Central memory CD4-positive, alpha-beta T cell (primary cell): ENCODE data around the gene HRG.
"Not testable (repeated sequence)": the region's sequence is repeated elsewhere in the genome, so short reads cannot be mapped to it uniquely, and the experiment has no call there.

Experiments used
- DNase-seq: peaks from one replicate; pipeline ENCODE4 v3.0.0; 2022
- total RNA-seq, 3 experiments: gene quantifications; one replicate each; lab custom pipeline; 2026; lab: John Stamatoyannopoulos, UW

Gene HRG, protein sequence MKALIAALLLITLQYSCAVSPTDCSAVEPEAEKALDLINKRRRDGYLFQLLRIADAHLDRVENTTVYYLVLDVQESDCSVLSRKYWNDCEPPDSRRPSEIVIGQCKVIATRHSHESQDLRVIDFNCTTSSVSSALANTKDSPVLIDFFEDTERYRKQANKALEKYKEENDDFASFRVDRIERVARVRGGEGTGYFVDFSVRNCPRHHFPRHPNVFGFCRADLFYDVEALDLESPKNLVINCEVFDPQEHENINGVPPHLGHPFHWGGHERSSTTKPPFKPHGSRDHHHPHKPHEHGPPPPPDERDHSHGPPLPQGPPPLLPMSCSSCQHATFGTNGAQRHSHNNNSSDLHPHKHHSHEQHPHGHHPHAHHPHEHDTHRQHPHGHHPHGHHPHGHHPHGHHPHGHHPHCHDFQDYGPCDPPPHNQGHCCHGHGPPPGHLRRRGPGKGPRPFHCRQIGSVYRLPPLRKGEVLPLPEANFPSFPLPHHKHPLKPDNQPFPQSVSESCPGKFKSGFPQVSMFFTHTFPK
- 0 to 0.05 (median 0.04) reads per million in 3 experiments for total RNA-seq

DNA sequence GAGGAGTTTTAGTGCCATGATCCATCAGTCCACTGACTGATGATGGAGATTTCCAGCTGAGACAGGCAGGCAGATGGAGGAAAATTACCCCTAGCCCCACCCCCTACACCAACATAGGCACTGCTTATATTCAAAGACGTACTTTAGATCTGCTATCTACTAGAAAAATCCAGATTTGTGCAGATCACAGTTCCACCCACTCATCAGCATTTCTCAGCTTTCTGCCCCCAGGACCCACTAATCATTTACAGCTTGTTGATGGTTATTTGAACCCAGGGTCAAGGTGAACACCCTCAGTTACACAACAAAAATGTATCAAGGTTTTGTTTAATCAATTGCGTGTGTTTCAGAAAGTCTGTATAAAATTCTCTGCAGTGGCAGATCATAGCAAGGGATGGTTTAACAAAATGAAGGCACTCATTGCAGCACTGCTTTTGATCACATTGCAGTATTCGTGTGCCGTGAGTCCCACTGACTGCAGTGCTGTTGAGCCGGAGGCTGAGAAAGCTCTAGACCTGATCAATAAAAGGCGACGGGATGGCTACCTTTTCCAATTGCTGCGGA is at the start of gene HRG:
TSS of gene HRG (plus strand) at position 390 of the 564 bp plus-strand sequence. CDS start at position 408, 18 bp downstream.
- DNase-seq = no peak

DNA sequence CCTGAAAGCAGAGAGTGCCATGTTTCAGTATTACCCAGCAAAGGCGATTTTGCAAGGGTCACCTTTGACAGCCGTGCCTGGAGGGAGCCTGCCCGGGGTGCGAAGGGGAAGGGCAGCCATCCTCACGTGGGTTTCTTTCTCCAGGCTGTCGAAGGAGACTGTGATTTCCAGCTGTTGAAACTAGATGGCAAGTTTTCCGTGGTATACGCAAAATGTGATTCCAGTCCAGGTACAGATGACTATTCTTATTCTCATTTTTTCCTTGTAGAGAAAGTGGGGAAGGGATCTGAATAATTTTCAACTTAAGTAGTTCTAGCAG is 49.6 kb upstream of the HRG start:
- DNase-seq = no peak

DNA sequence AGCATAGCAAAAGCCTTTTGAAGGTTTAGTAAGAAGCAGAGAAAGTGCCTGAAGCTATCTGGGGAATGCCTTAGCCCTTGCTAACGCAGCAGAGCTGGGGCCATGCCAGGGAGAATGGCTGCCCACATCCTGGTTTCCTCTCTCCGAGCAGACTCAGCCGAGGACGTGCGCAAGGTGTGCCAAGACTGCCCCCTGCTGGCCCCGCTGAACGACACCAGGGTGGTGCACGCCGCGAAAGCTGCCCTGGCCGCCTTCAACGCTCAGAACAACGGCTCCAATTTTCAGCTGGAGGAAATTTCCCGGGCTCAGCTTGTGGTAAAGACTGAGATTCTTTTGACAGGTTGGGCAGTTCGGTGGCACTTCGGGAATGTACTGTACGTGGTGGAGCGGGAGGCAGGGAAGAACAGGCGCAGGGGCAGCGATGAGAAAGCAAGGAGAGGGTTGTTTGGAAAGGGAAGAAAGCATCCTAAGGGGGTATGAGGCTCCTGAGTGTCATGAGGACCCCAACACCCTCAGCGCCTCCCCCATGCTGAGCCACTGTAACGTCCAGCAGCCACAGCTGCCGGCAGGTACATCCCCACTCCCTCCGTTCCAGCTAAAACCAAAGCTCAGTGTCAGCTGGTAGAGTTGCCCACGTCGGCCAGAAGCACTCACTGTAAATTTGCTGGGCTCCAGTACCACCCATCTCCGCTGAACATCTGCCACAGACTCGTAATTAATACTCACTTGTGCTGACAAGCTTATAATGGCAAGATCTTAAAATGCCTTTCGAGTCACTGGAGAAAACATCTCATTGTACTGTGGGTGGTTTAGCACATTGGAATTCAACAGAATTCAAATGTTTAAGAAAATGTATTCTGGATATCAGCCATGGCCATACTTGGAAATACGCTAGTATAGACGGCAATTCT is 48.5 kb upstream of the HRG start:
- peak; percentile 82 for DNase-seq

DNA sequence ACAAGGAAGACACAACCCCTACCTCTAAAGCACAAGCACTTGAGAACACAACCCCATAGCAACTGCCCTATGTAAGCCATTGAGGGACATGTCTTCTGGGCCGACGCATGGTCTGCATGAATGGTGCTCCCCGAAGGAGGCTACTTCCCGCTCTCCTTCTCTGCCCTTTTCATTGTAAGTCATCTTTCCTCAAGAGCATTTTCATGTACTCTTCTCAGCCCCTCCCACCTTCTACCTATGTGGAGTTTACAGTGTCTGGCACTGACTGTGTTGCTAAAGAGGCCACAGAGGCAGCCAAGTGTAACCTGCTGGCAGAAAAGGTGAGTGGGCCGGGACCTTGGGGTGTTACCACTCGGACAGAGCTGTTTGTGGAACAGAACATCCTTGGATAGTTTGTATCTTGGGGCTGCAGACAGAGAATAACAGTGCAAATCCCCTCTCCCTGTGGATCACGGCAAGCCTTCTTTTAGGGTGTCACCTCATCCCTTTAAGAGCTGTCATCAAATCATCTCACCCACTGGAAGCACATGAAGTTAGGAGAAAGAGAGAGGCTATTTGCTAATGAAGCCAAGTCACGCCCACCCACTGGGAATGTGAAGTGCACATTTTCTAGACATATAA is 47.4 kb upstream of the HRG start:
- no peak for DNase-seq

DNA sequence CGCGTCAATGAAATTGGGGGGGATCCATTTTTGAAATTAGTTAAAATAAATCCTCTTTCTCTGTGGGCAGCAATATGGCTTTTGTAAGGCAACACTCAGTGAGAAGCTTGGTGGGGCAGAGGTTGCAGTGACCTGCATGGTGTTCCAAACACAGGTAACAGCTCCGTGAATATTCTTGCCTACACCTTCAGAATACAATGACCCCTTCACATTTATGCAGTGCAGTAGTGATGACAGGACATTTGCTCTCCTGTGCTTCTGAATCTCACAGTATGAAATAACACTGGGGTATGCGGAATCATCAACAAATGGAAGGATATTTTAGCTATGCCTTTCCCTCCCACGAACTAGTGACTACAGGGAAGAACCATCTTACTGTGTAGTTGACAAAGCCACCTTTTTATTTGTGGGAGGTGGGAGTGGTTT is 46.0 kb upstream of the HRG start:
- DNase-seq = no peak

DNA sequence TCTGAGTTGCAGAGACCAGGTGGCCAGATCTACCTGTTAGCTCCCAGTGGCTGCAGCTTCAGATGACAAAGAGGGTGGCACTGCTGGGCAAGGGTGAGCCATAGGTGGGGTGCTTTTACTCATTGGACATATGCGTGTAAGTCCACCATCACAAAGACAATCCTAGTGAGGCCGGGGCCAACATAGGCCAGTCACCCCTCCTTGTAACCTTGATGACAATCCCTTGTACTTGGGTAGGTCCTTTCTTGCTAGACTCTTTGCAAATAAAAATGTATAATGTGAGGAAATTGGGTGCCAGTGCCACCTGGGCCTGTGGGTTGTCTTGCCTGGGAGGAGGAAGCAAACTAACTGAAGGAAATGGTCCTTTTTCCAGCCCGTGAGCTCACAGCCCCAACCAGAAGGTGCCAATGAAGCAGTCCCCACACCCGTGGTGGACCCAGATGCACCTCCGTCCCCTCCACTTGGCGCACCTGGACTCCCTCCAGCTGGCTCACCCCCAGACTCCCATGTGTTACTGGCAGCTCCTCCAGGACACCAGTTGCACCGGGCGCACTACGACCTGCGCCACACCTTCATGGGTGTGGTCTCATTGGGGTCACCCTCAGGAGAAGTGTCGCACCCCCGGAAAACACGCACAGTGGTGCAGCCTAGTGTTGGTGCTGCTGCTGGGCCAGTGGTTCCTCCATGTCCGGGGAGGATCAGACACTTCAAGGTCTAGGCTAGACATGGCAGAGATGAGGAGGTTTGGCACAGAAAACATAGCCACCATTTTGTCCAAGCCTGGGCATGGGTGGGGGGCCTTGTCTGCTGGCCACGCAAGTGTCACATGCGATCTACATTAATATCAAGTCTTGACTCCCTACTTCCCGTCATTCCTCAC is 45.4 kb upstream of the HRG start:
- DNase-seq = no peak

DNA sequence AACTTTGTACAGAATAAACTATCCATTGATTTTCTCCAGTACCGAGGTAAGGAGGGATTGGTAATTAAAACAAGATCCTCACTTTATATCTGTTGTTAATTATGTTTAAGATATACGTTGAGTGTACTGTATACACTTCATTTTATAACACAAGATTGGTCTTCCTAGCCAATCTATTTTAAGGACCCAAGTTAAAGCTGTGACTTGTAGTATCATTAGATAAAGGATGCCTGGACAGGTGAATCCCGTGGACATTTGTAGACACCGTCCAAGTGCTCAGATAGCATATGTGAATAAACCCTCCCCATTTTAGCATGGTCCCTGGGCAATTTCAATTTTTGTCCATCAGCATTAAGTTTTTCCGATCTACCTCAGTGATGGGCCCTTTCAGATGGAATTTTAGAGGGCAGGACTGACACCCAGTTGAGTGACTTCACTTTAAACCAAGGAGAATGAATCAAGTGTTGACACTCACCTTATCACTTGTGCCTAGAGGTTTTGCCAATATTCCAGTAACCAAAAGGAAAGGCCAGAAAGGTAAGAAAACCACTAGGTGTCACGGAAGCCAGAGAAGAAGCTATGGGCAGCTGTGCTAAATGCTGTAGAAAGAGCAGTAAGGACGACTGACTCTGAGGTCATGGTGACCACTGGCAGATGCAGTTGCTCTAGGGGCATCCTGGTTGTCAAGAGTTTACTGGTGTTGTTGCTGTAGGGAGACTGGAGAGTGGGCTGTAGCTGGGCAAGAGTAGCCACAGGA is 43.7 kb upstream of the HRG start:
- DNase-seq = no peak

DNA sequence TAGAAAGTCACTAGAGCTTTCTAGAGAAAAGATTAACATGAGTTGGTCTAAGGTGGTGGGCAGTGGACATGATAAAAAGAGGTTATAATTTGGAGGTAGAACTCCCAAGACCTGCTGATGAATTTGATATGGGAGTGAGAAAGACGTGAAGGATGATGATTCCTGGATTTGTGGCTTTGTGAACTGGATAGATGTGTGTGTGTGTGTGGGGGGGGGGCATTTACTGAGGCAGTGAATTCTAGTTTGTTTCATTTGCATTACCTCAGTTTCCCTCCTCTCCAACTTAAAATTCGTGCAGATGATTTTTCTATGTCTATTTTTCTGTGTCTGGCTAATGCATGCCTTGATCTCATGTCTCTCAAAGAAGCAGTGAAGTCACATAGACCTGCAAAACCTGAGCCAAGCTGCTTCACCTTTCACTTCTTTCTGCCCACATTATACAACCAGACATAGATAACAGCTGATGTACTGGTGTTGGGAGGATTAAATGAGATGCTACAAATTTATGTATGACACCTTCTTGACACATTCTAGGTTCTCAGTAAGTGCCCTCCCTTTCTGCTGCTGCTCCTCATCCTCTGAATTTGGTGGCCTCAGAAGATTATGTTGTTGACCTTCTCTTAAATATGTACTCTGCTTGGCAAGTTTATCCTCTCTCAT is 43.0 kb upstream of the HRG start:
- DNase-seq = no peak

DNA sequence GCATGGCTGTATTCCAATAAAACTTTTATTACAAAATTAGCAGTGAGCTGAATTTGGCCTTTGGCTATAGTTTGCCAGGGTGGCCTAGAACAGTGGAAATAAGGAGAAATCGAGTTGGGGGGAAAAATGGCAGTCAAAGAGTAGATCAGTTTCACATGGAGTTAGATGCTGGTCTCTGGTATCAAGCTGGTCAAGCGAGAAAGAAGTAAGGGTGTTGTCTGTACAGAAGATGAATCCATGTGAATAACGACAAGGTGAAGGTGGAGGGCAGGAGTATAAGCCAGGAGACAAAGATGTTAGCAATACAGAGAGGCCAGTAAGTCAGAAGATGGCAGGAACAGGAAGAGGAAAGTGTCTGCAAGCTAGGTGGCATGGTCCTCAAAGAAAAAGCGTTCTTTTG is 41.2 kb upstream of the HRG start:
- DNase-seq = no peak

DNA sequence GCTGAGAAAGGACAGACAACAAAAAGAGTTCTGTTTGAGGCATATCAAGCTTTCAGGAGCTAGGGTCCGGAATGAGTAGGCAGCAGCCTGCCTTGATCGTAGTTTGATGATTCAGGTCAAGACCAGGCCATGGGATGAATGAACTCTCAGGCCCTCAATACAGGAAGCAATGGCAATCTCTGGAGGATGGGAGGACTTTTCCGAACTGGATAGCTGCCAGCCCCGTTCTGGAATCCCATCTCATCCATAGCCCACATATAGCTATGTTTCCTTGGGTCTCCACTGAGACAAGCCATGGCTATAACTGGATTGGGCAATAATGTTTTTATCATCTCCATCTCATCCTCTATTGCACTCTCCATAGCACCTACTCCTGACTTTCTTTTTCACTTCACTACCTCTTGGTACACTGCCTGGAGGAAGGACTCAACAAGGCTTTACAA is 40.2 kb upstream of the HRG start:
- DNase-seq = no peak

DNA sequence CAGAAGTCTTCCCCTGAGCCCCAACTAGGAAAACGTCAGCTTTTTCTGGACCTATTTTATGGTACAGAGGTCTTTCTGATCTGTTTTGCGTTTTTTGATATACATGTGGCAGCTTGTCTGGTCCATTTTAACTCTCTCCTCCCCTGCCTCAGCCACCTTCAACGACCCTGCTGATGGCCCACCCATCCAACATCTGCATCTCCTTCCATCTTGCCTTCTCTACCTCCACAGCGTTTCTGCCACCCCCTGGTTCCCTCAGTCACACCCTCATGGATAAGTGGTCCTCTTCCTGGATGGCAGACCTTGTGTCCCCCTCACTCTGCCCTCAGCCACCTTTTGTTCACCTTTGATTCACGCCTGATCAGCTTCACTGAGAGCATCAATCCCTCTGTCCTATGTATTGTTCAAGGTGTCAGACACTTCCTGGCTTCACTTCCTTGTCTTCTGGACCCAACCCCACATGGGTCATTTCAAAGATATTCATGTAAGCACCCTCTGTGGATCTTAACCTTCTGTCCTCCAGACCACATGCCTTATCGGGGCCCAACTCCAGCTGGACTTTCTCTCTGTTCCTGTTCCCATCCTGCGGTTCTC is 39.5 kb upstream of the HRG start:
- no peak for DNase-seq

DNA sequence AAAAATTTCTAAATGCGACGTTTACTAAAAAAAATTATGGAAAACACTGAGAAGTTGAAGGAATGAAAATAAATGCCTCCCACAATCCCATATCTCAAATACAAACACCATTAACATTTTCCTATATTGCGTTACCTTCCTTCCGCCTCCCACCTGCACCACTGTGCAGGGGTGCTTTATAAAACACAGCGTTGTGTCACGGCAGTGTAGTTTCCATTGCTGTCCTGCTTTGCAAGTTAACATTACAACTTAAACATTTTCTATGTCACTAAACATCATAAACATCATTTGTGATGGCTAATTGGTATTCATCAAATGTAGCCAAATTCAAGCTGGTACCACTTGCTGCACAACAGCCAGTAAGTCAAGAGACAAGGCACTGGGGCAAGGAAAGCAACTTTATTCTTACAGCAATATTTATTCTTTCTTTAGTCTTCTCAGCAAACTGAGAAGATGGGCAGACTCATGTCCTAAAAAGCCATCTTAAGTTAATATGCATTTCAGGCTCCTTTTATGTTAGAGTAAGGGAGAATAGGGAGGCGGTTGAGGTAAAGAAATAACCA is 37.9 kb upstream of the HRG start:
- DNase-seq = no peak

DNA sequence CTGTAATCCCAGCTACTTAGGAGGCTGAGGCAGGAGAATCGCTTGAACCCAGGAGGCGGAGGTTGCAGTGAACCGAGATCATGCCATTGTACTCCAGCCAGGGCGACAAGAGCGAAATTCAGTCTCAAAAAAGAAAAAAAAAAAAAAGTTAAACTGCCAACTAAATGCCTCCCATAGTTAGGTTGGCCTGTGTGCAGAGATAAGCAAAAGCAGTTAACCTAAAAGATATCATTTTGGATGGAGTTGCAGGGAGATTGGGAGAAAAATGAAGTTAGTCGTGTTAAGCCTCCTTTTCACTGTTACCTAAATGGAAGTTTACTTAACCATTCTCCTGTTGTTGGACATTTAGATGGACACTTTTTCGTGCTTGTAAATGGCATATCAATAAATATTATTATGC is 37.1 kb upstream of the HRG start:
- DNase-seq = no peak

DNA sequence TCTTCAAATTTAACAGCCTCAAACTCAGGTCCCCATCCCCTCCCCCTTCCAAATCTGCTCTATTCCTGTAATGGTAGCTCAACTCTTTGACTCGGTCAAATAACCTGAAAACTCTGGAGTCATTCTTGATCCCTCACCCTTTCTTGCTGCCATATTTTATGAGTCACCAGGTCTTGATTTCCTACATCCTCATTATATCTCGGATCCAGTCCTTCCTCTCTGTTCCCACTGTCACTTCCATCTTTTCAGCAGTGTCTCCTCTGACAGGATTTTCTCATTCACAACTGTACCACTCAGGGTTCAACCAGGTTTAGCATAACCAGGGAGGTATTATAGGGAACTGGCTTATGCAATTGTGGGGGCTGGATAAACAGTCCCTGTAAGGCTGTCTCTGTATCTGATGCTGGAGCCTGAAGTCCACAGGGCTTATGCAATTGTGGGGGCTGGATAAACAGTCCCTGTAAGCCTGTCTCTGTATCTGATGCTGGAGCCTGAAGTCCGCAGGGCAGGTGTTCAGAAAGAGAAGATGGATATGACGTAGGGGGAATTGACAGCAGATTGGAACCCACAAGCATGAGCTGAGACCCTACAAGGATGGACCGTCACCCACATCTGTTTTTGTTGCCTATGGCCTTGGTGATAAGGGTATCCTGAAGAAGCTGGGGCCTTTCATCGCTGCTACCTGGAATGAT is 34.7 kb upstream of the HRG start:
- no peak for DNase-seq

DNA sequence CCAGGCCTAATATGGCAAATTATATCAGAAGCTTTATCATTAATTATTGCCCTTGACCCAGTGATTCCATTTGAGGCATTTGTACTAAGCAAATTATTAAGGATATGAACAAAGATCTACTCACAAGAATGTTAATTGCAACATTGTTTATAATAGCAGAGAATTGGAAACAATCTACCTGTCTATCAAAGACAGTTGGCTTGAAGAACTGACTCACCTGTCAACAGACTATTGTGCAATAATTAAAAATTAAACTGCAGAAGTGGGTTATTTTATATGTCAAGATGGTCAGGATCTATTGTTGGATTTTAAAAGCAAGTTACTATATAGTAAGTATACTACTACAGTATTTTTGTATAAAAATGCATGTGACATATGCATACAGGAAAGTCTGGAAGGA is 32.3 kb upstream of the HRG start:
- DNase-seq = no peak

DNA sequence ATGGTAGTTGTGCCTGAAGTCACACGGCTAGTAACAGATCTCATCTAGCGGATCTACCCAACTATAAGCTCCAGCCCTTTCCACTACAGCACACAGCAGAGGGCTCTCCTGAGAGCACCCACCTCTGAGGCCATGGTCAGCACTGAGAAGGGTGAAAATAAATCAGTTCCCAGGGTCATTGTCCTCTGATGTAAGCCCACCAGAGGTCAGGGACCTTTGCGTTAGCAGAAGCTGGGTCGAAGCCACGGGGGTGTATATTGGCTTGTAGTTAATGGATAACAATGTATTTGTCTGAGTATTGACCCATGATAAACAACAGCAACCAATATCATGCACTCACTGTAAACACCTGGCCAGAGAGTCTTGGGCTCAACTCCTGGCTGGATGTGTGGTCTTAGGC is 31.6 kb upstream of the HRG start:
- DNase-seq = not testable (repeated sequence)

DNA sequence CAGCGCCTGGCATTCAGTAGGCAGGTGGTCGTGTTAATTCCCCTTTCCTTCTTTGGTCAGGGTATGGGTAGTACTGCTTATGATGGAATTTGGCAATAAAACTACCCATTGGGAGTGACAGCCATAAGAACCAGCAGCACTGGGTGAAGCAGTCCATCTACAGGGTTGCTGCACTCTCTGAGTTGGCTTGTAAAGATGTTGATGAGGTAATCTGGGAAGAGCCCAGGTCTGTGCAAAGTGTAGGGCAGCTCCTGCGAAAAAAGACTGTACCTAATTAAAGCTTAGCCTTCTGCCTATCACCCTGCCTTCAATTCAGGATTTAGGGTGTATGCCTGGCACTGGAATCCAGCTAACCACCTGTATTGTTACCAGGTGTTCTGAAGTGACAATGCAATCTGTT is 30.3 kb upstream of the HRG start:
- no peak for DNase-seq

DNA sequence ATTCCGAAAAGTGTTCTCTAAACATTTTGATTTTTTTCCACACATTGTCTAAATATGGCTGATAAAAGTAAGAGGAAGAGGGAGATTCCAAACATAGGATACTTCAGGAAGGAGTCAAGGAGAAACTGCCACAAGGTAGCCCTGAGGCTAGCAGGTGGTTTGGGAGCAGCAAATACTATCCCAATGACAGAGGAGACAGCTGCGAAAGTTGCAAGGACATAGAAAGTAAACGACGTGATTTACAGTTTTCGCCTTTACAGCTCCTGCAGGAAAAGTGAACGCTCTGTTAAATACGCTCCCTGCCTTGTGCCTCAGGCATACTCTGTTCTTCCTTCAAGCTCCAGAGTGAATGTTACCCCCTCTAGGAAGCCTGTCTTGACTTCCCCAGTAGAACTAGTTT is 29.3 kb upstream of the HRG start:
- no peak for DNase-seq

DNA sequence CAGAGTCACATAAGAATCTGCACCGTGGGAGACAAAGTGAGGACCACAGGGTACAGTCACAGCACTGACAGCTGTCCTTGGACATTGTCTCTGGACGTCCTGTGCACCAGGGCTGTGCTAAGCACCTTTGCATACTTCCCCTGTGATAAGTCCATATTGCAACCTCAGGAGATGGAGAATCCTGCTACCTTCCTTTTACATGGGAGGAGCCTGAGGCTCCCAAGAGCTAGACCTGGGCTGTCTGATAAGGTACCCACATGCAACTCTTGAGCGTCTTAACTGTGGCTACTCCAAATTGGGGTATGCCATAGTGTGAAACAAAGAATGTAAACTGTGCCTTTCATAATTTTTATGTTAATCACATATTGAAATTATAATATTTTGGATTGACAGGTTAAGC is 28.1 kb upstream of the HRG start:
- DNase-seq = no peak
